HG03025 (cell line): Measurements from ENCODE around the gene RUNX3.

ENCODE experiments used
- ATAC-seq: cut with Tn5 transposase; IDR thresholded peaks from one replicate; pipeline ENCODE4 v1.9.1; 2021; ENCODE audit warnings: mild to moderate bottlenecking, moderate library complexity; ENCODE audit not compliant: unreplicated experiment, low FRiP score

RUNX3 gene

GRCh38 chr1:24963943-24964693 is 34.0 kb upstream of the RUNX3 start:
- ATAC-seq, result no peak

GRCh38 chr1:24963099-24963872 is 33.2 kb upstream of the RUNX3 start:
- no peak for ATAC-seq

GRCh38 chr1:24961961-24962861 is 32.1 kb upstream of the RUNX3 start:
- no peak for ATAC-seq

GRCh38 chr1:24961334-24961733 is 31.3 kb upstream of the RUNX3 start:
- ATAC-seq, result no peak

GRCh38 chr1:24960071-24960801 is 30.2 kb upstream of the RUNX3 start:
- ATAC-seq, result no peak

- ATAC-seq, result no peak
These were observed 29.5 kb upstream of the RUNX3 start for GRCh38 chr1:24959623-24959975.

GRCh38 chr1:24958766-24959622 is 28.9 kb upstream of the RUNX3 start:
- ATAC-seq, result no peak

GRCh38 chr1:24957808-24958752 is 28.0 kb upstream of the RUNX3 start:
- ATAC-seq, result no peak

GRCh38 chr1:24957016-24957807 is 27.1 kb upstream of the RUNX3 start:
- ATAC-seq, result no peak

- ATAC-seq, result no peak
These were observed 25.8 kb upstream of the RUNX3 start for GRCh38 chr1:24955779-24956365.

GRCh38 chr1:24955161-24955560 is 25.1 kb upstream of the RUNX3 start:
- no peak for ATAC-seq

- no peak for ATAC-seq
These were observed 24.6 kb upstream of the RUNX3 start for GRCh38 chr1:24954631-24955030.

- no peak for ATAC-seq
These were observed 23.9 kb upstream of the RUNX3 start for GRCh38 chr1:24954022-24954421.

- ATAC-seq, result no peak
These were observed 22.4 kb upstream of the RUNX3 start for GRCh38 chr1:24952413-24952841.

GRCh38 chr1:24951810-24952412 is 21.8 kb upstream of the RUNX3 start:
- ATAC-seq, result no peak

GRCh38 chr1:24951337-24951736 is 21.3 kb upstream of the RUNX3 start:
- no peak for ATAC-seq
